GM18526 (cell line): ENCODE results near the gene NFS1.

Experiments
- POLR2A ChIP-seq: IDR thresholded peaks from 3 replicates; pipeline ENCODE4 v1.6.1; 2011; ENCODE audit not compliant: insufficient read length; ENCODE audit errors: extremely low read depth

The NFS1 gene

GRCh38 chr20:35716330-35716729 lies 17.2 kb upstream of the NFS1 start:
- no peak for TF ChIP-seq POLR2A

- TF ChIP-seq POLR2A: no peak
These were observed 16.5 kb upstream of the NFS1 start for GRCh38 chr20:35715652-35716051.

GRCh38 chr20:35714127-35714526 lies 15.0 kb upstream of the NFS1 start:
- TF ChIP-seq POLR2A: no peak

GRCh38 chr20:35711588-35712209 lies 12.5 kb upstream of the NFS1 start:
- TF ChIP-seq POLR2A: no peak

- no peak for TF ChIP-seq POLR2A
These were observed 11.9 kb upstream of the NFS1 start for GRCh38 chr20:35710884-35711587.

- TF ChIP-seq POLR2A: no peak
These were observed 10.9 kb upstream of the NFS1 start for GRCh38 chr20:35710039-35710438.

GRCh38 chr20:35709259-35709658 lies 10.1 kb upstream of the NFS1 start:
- TF ChIP-seq POLR2A: no peak

- TF ChIP-seq POLR2A: no peak
These were observed 9.3 kb upstream of the NFS1 start for GRCh38 chr20:35708502-35708901.

GRCh38 chr20:35704514-35705261 lies 5.5 kb upstream of the NFS1 start:
- TF ChIP-seq POLR2A: no peak

- TF ChIP-seq POLR2A: no peak
These were observed 3.9 kb upstream of the NFS1 start for GRCh38 chr20:35702824-35703695.

GRCh38 chr20:35702051-35702823 lies 3.1 kb upstream of the NFS1 start:
- TF ChIP-seq POLR2A: no peak

GRCh38 chr20:35700625-35701148 lies 1.5 kb upstream of the NFS1 start:
- TF ChIP-seq POLR2A: no peak

GRCh38 chr20:35699957-35700624 lies 939 bp upstream of the NFS1 start:
- TF ChIP-seq POLR2A: no peak
